Endothelial cell of umbilical vein (primary cell): ENCODE results near the gene INHBE. TPM values are rescaled to one million over a fixed set of nuclear protein-coding genes. Genes with fewer than 3 reads are reported as not detected.

Experiments
- BruUV-seq: library from RNA; stranded (reverse); fragments of 400-500 nt; replicated peaks from 2 replicates; lab custom pipeline; 2021; lab: Mats Ljungman, UMichigan
- CTCF ChIA-PET: fragments of 300-600, 350-600 bp; sonication (Branson Sonifier 250); formaldehyde crosslinking; loops from one replicate; lab custom pipeline; 2021; ENCODE audit warnings: antibody characterized with exemption, inconsistent platforms; lab: Charles Lee
- POLR2A ChIA-PET: fragments of 300-600, 350-600 bp; sonication (Branson Sonifier 250); formaldehyde crosslinking; loops from one replicate; lab custom pipeline; 2021; ENCODE audit warnings: antibody characterized with exemption, inconsistent platforms; lab: Charles Lee
- DNase-seq: peaks from one replicate; pipeline ENCODE4 v3.0.0-alpha.2; 2011; ENCODE audit warnings: low read depth, low spot score
- FAIRE-seq: peaks from 2 replicates; lab custom pipeline; 2011; peaks lifted over from hg19 to GRCh38; lab: Jason Lieb, UNC
- H2AFZ ChIP-seq: 2 replicates; pipeline ENCODE4 v1.6.0; 2012; ENCODE audit warnings: low read depth, low read length, control low read depth, inconsistent platforms
- H3K27ac ChIP-seq: 2 replicates; pipeline ENCODE4 v1.5.1; 2011; ENCODE audit warnings: low read depth, mild to moderate bottlenecking, control low read depth, low read length, moderate library complexity; ENCODE audit not compliant: insufficient read depth
- H3K27me3 ChIP-seq, 2 experiments: 2 replicates each; pipeline versions ENCODE4 v1.6.0 to v1.6.1; 2011; ENCODE audit warnings: low read length in 2 of 2, mixed read lengths in 1 of 2; ENCODE audit not compliant: control insufficient read depth in 2 of 2, insufficient read depth in 2 of 2
- H3K36me3 ChIP-seq, 2 experiments: 2 replicates in 1 of 2; 3 replicates in 1 of 2; pipeline ENCODE4 v1.5.1; 2011; ENCODE audit warnings: low read length in 2 of 2, mild to moderate bottlenecking in 1 of 2, moderate library complexity in 1 of 2; ENCODE audit not compliant: control insufficient read depth in 2 of 2, insufficient read depth in 2 of 2; ENCODE audit errors: extremely low read depth in 1 of 2
- H3K4me1 ChIP-seq: 3 replicates; pipeline ENCODE4 v1.5.1; 2011; ENCODE audit warnings: mild to moderate bottlenecking, low read length; ENCODE audit not compliant: control insufficient read depth, insufficient read depth; ENCODE audit errors: extremely low read depth
- H3K4me2 ChIP-seq: 2 replicates; pipeline ENCODE4 v1.6.1; 2011; ENCODE audit warnings: low read length, control low read depth, mixed read lengths; ENCODE audit not compliant: insufficient read depth
- H3K4me3 ChIP-seq, 3 experiments: fragments of 200-600 bp in 1 of 3; sonication (generic), shearing (Covaris generic) in 1 of 3; replicated peaks in 1 of 3; 2 replicates each; pipeline ENCODE4 v1.5.1; 2011 to 2016; ENCODE audit warnings: control low read depth in 3 of 3, low read length in 3 of 3, mild to moderate bottlenecking in 2 of 3, inconsistent platforms in 1 of 3, low read depth in 1 of 3, moderate library complexity in 1 of 3; ENCODE audit not compliant: insufficient read depth in 1 of 3
- H3K79me2 ChIP-seq: 2 replicates; pipeline ENCODE4 v1.6.0; 2012; ENCODE audit warnings: low read length, inconsistent platforms; ENCODE audit not compliant: control insufficient read depth, insufficient read depth
- H3K9ac ChIP-seq: replicated peaks from 2 replicates; pipeline ENCODE3; 2011; ENCODE audit warnings: low read length, control low read depth; ENCODE audit not compliant: insufficient read depth; ENCODE audit errors: extremely low read depth
- H3K9me1 ChIP-seq: replicated peaks from 3 replicates; pipeline ENCODE4 v1.6.0; 2011; ENCODE audit warnings: mild to moderate bottlenecking, low read length; ENCODE audit not compliant: control insufficient read depth, insufficient read depth; ENCODE audit errors: extremely low read depth
- H3K9me3 ChIP-seq: replicated peaks from 2 replicates; pipeline ENCODE4 v1.5.1; 2012; ENCODE audit warnings: low read length, inconsistent platforms; ENCODE audit not compliant: control insufficient read depth, insufficient read depth
- H4K20me1 ChIP-seq: replicated peaks from 2 replicates; pipeline ENCODE3; 2011; ENCODE audit warnings: mild to moderate bottlenecking, low read length; ENCODE audit not compliant: control insufficient read depth, insufficient read depth; ENCODE audit errors: extremely low read depth
- CTCF ChIP-seq, 2 donors: IDR thresholded peaks; 1 replicate in 1 of 2; 2 replicates in 1 of 2; pipeline ENCODE4 v1.5.1; 2011; ENCODE audit warnings: low read length in 2 of 2, mild to moderate bottlenecking in 2 of 2, moderate library complexity in 2 of 2, control low read depth in 1 of 2, inconsistent platforms in 1 of 2, low read depth in 1 of 2; ENCODE audit not compliant: insufficient read depth in 1 of 2; ENCODE audit errors: extremely low read depth in 1 of 2
- EZH2 ChIP-seq: IDR thresholded peaks from 2 replicates; pipeline ENCODE4 v1.6.1; 2012; ENCODE audit warnings: borderline replicate concordance, low read depth, mild to moderate bottlenecking, moderate library complexity, low read length, inconsistent platforms; ENCODE audit not compliant: severe bottlenecking
- FOS ChIP-seq: IDR thresholded peaks from 2 replicates; pipeline ENCODE4 v1.6.1; 2011; ENCODE audit warnings: mild to moderate bottlenecking, low read length, moderate library complexity, borderline replicate concordance; ENCODE audit not compliant: insufficient read depth
- GATA2 ChIP-seq: IDR thresholded peaks from 2 replicates; pipeline ENCODE4 v1.7.0; 2011; ENCODE audit warnings: low read depth, mild to moderate bottlenecking, moderate library complexity, mixed read lengths, low read length; ENCODE audit not compliant: insufficient read length, insufficient read depth
- JUN ChIP-seq: IDR thresholded peaks from 2 replicates; pipeline ENCODE4 v1.6.1; 2011; ENCODE audit warnings: borderline replicate concordance, low read depth; ENCODE audit not compliant: insufficient read length, insufficient read depth
- MAX ChIP-seq: IDR thresholded peaks from 2 replicates; pipeline ENCODE4 v1.6.1; 2011; ENCODE audit not compliant: insufficient read depth, insufficient read length
- MYC ChIP-seq: IDR thresholded peaks from one replicate; pipeline ENCODE4 v1.6.1; 2011; ENCODE audit warnings: mild to moderate bottlenecking, low read depth, low read length
- POLR2A ChIP-seq: IDR thresholded peaks from 2 replicates; pipeline ENCODE4 v1.6.1; 2012; ENCODE audit warnings: low read depth, mild to moderate bottlenecking, control low read depth, low read length
- POLR2AphosphoS5 ChIP-seq: IDR thresholded peaks from 2 replicates; pipeline ENCODE4 v1.6.1; 2012; ENCODE audit warnings: low read depth, mild to moderate bottlenecking, control low read depth, low read length, moderate library complexity; ENCODE audit not compliant: insufficient read depth
- dilution Hi-C: fragments of 300-500 bp; cut with MboI; formaldehyde crosslinking; loops from one replicate; pipeline ENCODE4 v1.15.0; 2019; ENCODE audit warnings: low sequenced_read_pairs; ENCODE audit not compliant: extremely low pct_ligation_motif_present
- intact Hi-C: fragments of 100-400 bp; cut with micrococcal nuclease; formaldehyde crosslinking; loops from one replicate; pipeline ENCODE4 v1.10.0; 2022
- polyA plus RNA-seq, 4 experiments: library from polyadenylated mRNA; depleted of rRNA in 3 of 4; stranded (reverse) in 3 of 4; unstranded in 1 of 4; fragments of >200 nt; gene quantifications; 2 replicates each; pipeline versions ENCODE4 v1.2.1 to v1.2.3, GENCODE V29; 2011 to 2012; ENCODE audit warnings: missing spikeins in 1 of 4
- total RNA-seq: library from RNA; stranded (reverse); gene quantifications from 2 replicates; pipeline ENCODE4 v1.2.3, GENCODE V29; 2021

The INHBE gene
- total and polyA plus RNA-seq, 2 donors (not counting 3 experiments of a cell fraction or from before 2014, with no cell fraction given) = not detected

GRCh38 chr12:57456737-57457490 lies 1.8 kb downstream of the INHBE start:
- Histone ChIP-seq H4K20me1 (no peaks in the 10 kb centered on the region), H3K4me2 (no peak overlapping the region), H3K9ac (no peak overlapping the region), H3K4me3 (no peak overlapping the region), H3K9me3 (no peaks in the 10 kb centered on the region), H3K79me2 (no peaks in the 10 kb centered on the region), H3K36me3 (no peaks in the 10 kb centered on the region), H2AFZ (no peak overlapping the region), H3K27me3 (peaks cover 5 to 8% of the 10 kb centered on the region in 2 experiments), H3K4me1 (peaks cover 18% of the 10 kb centered on the region), H3K27ac (no peak overlapping the region), H3K9me1 (no peaks in the 10 kb centered on the region)
- CTCF ChIA-PET = interaction anchor here (1.3 to 7.9 kb wide), 4 partner anchors 12 to 168 kb away, joined by 4 to 394 read pairs (median 4); no protein-coding TSS in a partner anchor
- no peak for FAIRE-seq
- intact Hi-C loops (no loop called here), dilution Hi-C loops (no loop called here)
- BruUV-seq = no TSS peak
- TF ChIP-seq FOS (no peak), GATA2 (no peak), POLR2A (no peak), MAX (no peak), EZH2 (no peak), POLR2AphosphoS5 (no peak), CTCF (IDR thresholded peaks at IDR 0.05; ENCODE audit: extremely low read depth in 1 of 2, insufficient read depth in 1 of 2, low read depth in 1 of 2, low read length in 2 of 2) (no peak), JUN (no peak), MYC (no peak)
- DNase-seq = no peak
- POLR2A ChIA-PET = no interaction called here
